Testis (tissue), 3 donors: Measurements from ENCODE around the gene CARMIL3. TPM values are rescaled to one million over a fixed set of nuclear protein-coding genes. Genes with fewer than 3 reads are reported as not detected.

Experiments used
- DNase-seq: peaks from one replicate; pipeline ENCODE4 v3.0.0-alpha.2; 2019
- H3K27ac ChIP-seq, 2 donors: fragments of 200-600 bp; sonication (generic); one replicate each; pipeline ENCODE4 v1.5.1; 2019
- H3K27me3 ChIP-seq: fragments of 200-600 bp; sonication (generic); one replicate; pipeline ENCODE4 v1.5.1; 2019
- H3K36me3 ChIP-seq: fragments of 200-600 bp; sonication (generic); one replicate; pipeline ENCODE4 v1.5.1; 2017; ENCODE audit warnings: low read depth; ENCODE audit errors: missing control alignments
- H3K4me1 ChIP-seq: fragments of 200-600 bp; sonication (generic); one replicate; pipeline ENCODE4 v1.5.1; 2019
- H3K4me3 ChIP-seq, 2 donors: fragments of 200-600 bp; sonication (generic); one replicate each; pipeline ENCODE4 v1.5.1; 2017 to 2019
- H3K9me3 ChIP-seq: fragments of 200-600 bp; sonication (generic); one replicate; pipeline ENCODE4 v1.5.1; 2017
- CTCF ChIP-seq, 3 experiments: fragments of 450-650 bp in 2 of 3; fragments of 200-600 bp in 1 of 3; sonication (generic) in 1 of 3; IDR thresholded peaks; one replicate each; pipeline ENCODE4 v1.5.1; 2016 to 2019; ENCODE audit warnings: antibody characterized with exemption in 3 of 3, mild to moderate bottlenecking in 2 of 3, moderate library complexity in 1 of 3
- POLR2A ChIP-seq: fragments of 450-650 bp; IDR thresholded peaks from one replicate; pipeline ENCODE4 v1.6.1; 2017; ENCODE audit warnings: antibody characterized with exemption, mild to moderate bottlenecking, moderate library complexity
- WGBS, 2 donors: methylation state at CpG; one replicate each; pipeline ENCODE4 v1.1.5; 2018; 5-methylcytosine and 5-hydroxymethylcytosine counted together
- intact Hi-C: fragments of 100-400 bp; cut with DNase I; formaldehyde crosslinking; loops from one replicate; pipeline ENCODE4 v1.15.1; 2023; ENCODE audit warnings: low total_unique reads
- polyA plus RNA-seq: library from polyadenylated mRNA; stranded (reverse); fragments of 350-450 nt; fragmentation: Illumina TruSeq; extraction: RNeasy Lipid Tissue Mini Kit (QIAGEN cat#74804); gene quantifications from one replicate; pipeline ENCODE4 v1.2.3, GENCODE V29; 2014; ENCODE audit warnings: low read depth, low replicate concordance; ENCODE audit not compliant: insufficient read depth
- total RNA-seq, 2 donors: library from RNA; depleted of rRNA; stranded (reverse); fragments of >200 nt; gene quantifications; one replicate each; pipeline ENCODE4 v1.2.3, GENCODE V29; 2016

CARMIL3 gene
- total and polyA plus RNA-seq, 3 donors from 2014 or later, result 6.8 to 8.6 (median 7.7) TPM

- TF ChIP-seq CTCF (IDR thresholded peaks at IDR 0.05) (no peak), POLR2A (no peak)
- intact Hi-C loops, result no loop called here
- DNase-seq, result no peak
- 93 to 97% methylated on average over 6 to 8 of the region's 8 CpGs for WGBS, 2 donors
- H3K4me3 ChIP-seq, result no peak overlapping the region
- H3K27ac ChIP-seq, result no peak overlapping the region
- H3K27me3 ChIP-seq, result no peaks in the 10 kb centered on the region
- H3K36me3 ChIP-seq, result no peaks in the 10 kb centered on the region
- no peaks in the 10 kb centered on the region for H3K9me3 ChIP-seq
- H3K4me1 ChIP-seq, result peaks cover 12% of the 10 kb centered on the region
These were observed 44.9 kb downstream of the CARMIL3 start for GRCh38 chr14:24096545-24097181.

- DNase-seq, result no peak
- no peak overlapping the region for H3K27ac ChIP-seq
- no peaks in the 10 kb centered on the region for H3K9me3 ChIP-seq
- TF ChIP-seq POLR2A, result no peak
- intact Hi-C loops, result no loop called here
- no peaks in the 10 kb centered on the region for H3K36me3 ChIP-seq
- H3K4me1 ChIP-seq, result peaks cover 12% of the 10 kb centered on the region
- H3K4me3 ChIP-seq, result no peak overlapping the region
- WGBS, 2 donors, result 79 to 93% methylated on average over 5 to 16 of the region's 16 CpGs
- no peaks in the 10 kb centered on the region for H3K27me3 ChIP-seq
These were observed 46.6 kb downstream of the CARMIL3 start for GRCh38 chr14:24098229-24098926.

GRCh38 chr14:24098927-24099813 is 47.4 kb downstream of the CARMIL3 start:
- TF ChIP-seq POLR2A (no peak), CTCF (IDR thresholded peaks at IDR 0.05) (no peak)
- DNase-seq, result no peak
- Histone ChIP-seq H3K4me1 (peaks cover 9% of the 10 kb centered on the region), H3K9me3 (no peaks in the 10 kb centered on the region), H3K27ac (no peak overlapping the region), H3K27me3 (no peaks in the 10 kb centered on the region), H3K36me3 (no peaks in the 10 kb centered on the region), H3K4me3 (no peak overlapping the region)
- WGBS, 2 donors, result 88 to 91% methylated on average over 8 to 17 of the region's 17 CpGs
- intact Hi-C loops, result no loop called here

GRCh38 chr14:24100197-24100981 is 48.6 kb downstream of the CARMIL3 start:
- no peaks in the 10 kb centered on the region for H3K9me3 ChIP-seq
- no peaks in the 10 kb centered on the region for H3K36me3 ChIP-seq
- H3K4me1 ChIP-seq, result no peaks in the 10 kb centered on the region
- no peak for DNase-seq
- no peak overlapping the region for H3K27ac ChIP-seq
- no peaks in the 10 kb centered on the region for H3K27me3 ChIP-seq
- WGBS, 2 donors, result 80 to 90% methylated on average over 4 of the region's 4 CpGs
- no peak overlapping the region for H3K4me3 ChIP-seq
- TF ChIP-seq CTCF (IDR thresholded peaks at IDR 0.05), result no peak
- no peak for TF ChIP-seq POLR2A
- intact Hi-C loops, result no loop called here
